Inflammatory macrophage treated with lipopolysaccharide for 4 hours (primary cell): ENCODE data around the gene AUTS2.

ENCODE experiments used
- DNase-seq: peaks from one replicate; pipeline ENCODE4 v3.0.0-alpha.2; 2020

AUTS2 gene

DNA sequence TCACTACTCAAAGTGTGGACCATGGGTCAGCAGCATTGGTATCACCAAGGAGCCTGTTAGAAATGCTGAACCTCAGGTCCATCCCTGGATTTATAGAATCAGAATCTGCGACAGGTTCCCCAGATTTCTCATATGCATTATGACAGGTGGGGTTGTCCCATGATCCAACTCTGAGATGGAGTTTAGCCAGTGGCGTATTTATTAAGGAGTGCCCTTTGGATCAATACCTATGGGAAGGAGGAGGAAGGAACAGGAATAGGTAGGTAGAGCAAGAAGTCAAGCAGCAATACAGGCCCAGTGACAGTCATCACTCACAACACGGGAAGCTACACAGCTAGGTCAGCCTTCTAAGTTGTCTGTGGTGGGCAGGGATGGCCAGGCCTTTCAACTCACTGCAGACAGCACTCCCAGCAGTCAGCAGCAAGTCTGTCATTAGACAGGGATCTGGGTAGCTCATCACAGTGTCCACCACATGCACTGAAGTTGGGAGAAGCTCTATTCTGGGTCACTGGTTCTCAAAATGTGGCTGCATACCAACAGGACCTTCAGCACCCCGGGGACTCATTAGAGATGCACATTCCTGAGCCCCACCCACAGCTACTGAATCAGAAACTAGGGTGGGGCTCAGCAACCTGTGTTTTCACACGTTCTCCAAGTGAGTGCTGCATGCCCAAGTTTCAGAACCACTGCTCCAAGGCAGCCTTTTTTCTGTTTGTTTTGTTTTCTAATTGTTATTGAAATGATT is 1001.3 kb downstream of the AUTS2 start:
- DNase-seq, result no peak

DNA sequence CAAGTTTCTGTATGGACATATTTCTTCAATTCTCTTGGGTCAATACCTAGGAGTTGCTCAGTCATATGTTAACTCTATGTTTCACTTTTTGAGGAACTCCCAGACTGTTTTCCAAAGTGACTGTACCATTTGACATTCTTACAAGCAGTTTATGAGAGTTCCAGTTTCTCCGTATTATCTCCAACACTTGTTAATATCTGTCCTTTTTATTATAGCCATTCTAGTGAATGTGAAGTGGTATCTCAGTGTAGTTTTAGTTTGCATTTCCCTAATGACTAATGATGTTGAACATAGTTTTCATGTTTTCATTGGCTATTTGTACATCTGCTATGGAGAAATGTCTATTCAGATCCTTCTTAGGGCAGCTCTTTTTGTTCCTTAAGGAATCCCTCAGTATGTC is 1002.7 kb downstream of the AUTS2 start:
- no peak for DNase-seq

DNA sequence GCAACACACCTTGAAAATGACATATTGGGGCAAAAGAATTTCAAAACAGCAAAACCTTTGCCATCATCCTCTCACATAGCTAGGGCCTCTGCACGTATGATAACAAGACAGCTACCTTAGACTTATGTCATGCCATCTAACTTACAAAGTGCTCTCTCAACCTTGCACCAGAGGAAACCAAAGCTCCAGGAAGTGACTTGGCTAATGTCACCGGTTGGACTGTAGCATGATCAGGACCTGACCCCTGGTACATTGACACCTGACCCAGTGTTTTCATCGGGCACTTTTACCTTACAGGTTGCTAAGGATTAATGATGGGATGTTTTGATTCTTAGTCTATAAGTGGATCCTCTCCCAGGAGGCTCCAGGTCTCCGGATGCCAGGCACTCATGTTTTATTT is 1003.8 kb downstream of the AUTS2 start:
- DNase-seq, result no peak

DNA sequence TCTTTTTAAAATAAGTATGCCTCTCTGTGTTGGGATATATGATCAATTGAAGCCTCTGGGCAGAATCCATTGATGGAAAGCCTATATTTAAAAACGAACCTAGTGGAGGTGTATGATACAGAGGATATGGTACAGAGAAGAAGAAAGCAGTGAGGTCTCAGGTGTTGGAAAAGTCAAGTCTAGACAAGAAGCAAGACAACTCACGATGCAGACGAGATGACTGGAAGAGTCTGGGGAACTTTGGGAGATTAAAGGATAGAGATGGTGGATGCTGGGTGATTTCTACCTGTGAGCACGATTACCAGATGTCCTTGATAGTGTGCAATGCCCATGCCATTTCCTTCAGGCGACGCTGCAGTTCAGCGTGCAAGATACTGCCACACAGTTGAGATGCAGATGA is 1009.0 kb downstream of the AUTS2 start:
- DNase-seq, result no peak

DNA sequence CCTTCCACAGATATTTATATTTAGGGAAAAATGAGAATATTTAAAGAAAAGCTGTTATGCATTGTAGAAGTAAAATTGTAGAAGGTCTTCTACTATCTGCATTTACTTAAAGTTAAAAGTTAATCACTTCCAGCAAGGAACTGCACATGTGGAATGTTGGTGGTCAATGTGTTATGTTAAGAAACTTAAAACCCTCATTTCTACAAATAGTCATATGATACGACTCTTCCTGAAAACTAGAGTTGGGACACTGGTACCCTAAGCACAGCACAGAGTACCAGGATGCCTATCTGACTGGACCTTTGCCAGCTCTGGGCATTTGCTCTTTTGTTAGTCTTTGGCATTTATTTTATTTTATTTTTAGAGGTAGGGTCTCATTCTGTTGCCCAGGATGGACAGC is 1009.5 kb downstream of the AUTS2 start:
- no peak for DNase-seq

DNA sequence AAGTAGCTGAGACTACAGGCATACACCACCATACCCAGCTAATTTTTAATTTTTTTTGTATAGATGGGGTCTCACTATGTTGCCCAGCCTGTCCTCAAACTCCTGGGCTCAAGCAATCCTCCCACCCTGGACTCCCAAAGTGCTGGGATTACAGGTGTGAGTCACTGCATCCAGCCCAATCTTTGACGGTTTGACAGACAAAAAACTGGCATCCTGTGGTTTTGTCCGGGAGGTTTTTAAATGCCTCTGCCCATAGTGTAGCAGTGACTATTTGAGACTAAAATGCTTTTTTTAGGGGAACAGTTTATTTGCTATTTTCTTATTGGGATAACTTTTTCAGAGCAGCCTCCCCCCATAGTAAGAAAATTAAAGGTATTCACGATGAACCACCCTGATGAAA is 1010.0 kb downstream of the AUTS2 start:
- DNase-seq, result no peak

DNA sequence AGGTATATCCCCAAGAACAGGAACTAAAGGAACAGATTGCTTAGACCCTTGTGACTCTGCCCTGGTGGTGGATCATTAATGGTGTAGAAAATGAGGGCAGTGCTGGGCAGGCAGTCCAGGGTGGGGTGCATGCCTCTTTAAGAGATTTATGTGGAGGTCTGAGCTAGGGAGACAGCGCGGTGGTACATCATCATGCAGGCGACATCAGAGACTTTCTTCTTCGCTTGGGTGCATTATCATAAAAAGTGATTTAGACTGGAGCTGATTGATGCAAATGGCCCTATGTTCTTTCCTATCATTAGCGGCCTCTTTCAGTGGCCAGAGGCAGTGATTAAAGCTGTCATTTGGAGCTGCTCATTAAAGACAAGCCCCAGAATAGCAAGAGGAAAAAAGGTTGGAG is 1014.5 kb downstream of the AUTS2 start:
- no peak for DNase-seq

DNA sequence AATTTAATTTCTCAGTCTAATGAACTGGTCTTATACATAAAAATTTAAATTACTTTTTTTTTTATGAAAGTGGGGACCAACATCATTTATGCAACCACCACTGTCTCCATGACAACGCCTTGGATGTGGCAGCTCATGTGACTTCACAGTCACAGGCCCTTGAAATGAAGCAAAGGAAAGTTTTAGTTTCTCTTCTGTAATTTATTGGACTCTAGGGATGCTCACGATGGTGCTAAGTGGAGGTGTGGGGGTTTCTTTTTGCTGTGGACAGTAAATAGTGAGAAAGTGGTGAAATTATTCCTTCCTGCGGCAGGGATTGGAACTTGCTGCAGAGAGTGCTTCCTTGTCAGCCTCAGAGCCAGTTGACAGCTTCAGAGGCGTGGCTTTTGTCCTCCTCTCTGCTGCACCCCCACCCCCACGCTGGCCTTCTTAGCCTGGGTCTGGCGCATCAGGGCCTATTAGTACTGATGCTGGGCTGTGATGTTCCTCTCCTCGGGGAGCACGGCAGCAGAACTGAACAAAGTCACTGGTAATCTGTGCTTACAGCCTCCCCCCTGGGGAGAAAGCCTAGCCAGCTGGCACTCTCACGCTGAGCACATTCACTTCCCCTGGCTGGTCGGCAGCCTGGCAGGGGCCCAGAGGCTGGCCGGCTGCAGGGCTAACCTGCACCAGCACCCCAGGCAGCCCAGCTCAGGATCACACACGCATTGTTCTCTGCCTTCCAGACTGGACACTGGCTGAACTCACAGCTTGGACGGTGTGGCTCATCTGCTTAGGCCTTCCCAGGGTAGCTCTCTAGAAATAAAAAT is 1016.2 kb downstream of the AUTS2 start:
- DNase-seq, result peak; percentile 0

DNA sequence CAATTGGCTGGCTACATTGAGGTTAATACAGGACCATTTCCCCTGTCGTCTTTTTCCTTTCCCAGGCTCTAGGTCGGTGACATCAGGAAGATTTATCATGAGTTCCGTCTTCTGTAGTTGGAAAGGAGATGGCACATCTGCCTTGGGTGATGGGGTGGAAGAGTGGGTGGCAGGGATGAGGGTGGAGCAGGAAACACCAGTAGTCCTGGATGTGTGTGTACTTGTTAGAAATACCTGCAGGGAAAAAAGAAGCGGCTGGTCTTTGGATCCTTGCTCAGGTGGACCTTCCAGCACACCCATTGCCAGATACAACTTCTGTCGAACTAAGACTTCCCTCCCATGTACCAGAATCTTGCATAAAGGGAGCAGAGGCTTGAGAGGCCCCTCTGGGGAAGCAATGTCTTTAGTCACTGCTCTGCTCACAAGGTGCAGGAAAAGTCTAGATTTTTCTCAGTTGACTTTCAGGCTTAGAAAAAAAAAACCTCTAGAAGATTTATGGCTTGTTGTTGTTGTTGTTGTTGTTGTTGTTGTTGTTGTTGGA is 1016.9 kb downstream of the AUTS2 start:
- DNase-seq, result no peak

DNA sequence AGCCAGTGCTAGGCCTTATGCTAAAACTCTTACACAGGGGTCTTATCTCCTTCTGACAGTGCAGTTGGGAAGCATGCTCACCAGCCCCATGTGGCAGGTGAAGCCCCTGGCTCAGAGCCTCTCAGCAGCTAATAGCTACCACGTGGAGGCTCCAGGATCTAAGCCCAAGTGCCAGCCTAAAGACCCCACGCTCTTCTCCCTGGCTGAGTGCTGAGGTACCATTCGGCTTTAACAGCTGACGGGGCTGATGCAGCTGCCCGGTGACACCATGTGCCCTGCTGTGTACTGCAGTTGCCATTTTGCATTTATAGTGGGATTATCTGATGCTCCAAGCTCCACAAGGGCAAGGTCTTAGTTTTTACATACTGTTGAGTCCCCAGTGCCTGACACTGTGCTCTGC is 1017.9 kb downstream of the AUTS2 start:
- DNase-seq, result no peak

DNA sequence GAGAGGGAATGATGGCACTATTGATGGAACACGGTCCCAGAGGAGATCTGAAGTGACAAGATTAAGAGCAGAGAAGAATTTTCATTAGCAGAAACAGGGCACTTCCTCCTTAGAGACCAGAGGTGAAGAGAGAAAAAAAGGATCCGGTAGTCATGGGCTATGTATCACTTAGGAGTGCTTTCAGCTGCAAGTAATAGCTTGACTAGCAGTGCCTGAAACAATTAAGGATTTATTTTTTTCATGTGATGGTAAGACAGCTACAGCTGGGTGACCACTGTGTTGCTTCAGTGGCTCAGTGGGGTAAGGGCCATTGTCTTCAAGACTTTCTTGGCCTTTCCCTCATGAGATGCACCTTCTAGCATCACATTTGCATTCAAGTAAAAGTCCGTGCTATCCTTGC is 1018.5 kb downstream of the AUTS2 start:
- DNase-seq, result no peak

DNA sequence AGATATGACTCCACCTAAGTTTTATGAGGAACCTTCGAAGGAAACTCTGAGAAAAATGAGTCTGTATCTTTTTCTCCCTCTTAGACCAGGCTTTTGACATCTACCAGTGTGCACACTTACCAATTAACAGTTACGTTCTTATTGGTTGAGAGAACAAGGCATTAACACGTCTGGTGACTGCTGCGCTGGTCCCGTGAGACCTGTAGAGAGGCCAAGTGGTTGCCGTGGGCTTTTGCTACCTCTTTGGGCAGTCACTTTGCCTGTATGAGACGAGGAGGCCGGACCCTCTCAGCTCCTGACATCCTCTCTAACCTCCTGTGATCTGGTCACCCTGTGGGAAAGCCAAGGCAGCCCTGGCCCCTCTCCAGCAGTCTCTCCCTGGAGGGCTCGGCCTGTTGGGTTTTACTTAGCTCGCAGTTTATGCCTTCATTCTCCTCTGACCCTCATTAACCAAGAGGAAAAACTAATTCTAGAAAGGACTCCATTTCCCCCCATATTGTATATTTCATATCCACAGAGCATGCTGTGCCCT is 1019.8 kb downstream of the AUTS2 start:
- no peak for DNase-seq

DNA sequence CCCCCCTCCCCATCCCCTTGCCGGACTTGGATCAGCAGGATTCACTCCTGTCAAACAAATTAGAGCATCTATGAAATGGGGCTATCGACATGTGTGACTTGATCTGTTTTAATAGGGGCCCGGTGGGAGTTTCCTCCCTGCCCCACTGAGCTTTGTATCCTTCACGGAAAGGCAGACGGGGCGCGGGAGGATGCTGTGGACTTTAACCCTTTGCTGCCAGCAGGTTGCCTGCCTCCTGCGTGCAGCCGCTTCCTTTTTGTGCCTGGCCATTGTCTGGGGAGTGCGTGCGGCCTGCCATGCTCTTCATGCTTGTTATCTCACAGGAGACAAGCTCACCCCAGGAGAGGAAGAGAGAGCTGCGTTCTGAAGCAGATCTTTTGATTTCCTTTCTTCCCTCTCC is 1020.9 kb downstream of the AUTS2 start:
- DNase-seq, result no peak

DNA sequence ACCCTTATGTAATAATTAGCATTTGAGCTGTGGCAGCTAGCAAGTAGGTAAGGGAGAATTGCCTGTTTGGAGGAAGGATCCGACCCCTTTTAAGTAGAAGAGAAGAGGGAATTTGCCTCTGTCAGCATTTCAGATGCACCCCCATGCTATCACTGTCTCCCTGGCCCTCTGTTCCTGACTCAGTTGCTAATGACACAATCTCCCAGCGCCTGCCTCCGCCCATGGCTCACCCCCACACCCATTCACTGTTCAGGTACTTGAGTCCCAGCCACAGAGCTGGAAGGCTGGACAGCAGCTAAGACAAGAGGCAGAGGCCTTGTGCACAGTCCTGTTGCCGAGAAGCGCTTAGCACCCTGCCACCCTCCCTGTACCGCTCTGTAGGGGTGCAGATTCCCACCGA is 1021.4 kb downstream of the AUTS2 start:
- no peak for DNase-seq

DNA sequence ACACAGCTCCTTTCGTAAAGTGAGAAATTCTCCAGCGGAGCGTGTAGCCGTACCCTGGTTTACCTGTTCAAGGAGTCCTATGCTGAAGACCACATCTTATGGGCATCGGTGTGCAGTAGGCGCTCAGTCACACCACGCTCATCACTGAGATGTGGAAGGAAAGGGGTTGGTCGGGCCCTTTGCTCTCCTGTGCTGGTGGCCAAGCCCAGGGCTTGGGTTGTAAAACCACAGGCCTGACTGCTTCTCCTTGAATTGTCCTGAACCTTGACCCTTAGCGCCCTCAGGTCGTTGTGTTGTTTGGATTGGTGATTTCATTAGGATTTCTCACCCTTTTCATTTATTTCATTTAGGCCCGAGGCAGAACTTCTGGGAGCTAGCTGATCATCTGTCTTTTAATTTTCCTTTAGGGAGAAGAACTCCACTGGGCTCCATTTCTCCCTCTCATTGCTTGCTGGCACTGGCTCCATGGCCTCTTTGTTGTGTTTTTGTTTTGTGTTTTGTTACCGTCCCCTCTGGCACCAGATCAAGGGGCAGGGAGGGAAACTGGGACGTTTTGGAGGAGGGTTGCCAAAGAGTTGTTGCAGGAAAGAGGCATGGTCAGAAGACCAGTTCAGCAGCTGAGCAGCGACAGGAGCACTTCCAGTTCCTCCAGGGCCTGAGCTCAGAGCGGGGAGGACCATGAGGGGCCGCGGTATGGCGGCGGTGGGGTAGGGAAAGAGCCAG is 1022.2 kb downstream of the AUTS2 start:
- no peak for DNase-seq

DNA sequence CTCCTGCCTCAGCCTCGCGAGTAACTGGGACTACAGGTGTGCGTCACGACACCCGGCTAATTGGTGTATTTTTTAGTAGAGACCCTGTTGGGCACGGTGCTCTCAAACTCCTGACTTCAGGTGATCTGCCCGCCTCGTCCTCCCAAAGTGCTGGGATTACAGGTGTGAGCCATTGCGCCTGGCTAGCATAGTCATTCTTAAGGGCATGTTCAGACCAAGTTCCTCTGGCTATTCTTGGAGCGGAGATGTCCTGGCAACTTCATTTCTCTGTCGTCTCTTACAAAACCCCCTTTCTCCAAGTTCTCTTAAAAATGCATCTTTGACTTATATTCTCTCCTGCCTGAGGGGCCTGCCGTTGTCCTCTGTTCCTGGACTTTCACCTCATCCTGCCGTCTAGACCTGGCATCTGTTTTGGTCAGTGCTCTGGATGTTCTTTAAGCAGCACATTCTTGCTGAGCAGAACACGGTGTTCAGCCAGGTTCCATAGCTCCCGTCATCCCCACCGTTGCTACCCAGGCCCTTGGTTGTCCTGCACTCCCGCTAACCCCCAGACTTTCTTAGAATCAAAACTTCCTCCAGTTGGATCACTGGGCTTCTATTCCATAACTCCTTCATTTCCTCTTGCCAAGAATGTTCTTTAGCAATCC is 1023.8 kb downstream of the AUTS2 start:
- no peak for DNase-seq

DNA sequence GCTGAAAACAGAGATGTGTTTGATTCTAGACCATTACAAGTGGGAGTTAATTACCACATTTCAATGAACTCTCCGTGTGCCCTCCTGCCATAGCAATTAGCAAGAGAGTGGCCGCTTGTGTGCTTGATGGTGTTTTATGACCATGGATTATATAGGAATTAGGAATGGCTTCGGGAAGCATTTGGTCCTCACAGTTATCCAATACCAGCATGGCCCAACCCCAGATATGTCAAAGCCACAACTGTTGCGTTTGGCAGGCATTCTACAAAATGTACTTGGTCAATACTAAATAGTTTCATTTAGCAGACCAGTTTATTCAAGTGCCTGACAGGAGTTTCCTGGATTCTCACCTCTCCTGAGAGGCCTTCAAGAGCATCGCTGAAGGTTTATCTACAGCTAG is 1024.7 kb downstream of the AUTS2 start:
- no peak for DNase-seq

DNA sequence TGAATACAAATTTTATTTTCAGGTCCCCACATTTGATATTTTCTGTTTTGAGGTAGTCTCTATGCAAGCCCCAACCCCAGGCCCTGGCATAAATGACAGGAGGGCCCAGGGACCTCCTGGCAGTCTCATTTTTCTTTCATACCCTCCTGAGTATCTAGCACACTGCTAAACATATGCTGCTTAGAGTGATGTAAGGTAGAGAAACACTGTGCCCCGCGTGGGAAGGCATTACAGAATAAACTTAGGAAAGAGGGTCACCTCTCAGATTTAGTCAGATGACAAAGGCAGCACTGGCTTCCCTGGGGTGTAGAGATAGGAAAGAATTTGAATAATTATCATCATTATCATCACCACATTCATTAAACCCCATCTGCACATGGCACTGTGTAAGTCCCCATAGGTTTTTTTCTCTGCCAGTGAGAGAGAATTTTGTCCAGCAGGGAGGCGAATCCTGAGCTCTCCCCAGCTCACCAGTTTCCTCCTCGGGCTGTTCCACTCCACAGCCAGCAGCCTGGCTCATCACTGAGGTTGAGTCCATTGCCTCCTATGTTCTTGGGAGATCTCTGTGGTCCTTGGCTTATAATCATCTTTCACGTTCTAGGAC is 1026.3 kb downstream of the AUTS2 start:
- DNase-seq, result no peak

DNA sequence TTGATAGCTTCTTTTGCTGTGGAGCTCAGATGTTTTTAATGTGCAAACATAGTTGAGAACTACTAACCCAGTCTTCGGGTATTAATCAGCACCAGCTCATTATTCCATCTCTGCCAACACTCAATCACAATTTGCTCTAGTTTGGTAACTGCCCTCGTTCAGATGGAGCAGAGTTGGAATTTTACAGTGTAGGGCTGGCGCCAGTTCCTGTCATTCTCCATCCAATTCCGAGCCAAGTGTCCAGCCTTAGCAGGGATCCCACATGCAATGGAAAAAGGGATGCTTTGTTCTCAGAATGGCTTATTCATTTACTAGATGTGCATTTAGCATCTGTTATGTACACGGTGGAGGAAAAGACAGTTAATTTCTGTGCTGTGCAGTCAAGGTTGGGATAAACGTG is 1029.2 kb downstream of the AUTS2 start:
- no peak for DNase-seq

DNA sequence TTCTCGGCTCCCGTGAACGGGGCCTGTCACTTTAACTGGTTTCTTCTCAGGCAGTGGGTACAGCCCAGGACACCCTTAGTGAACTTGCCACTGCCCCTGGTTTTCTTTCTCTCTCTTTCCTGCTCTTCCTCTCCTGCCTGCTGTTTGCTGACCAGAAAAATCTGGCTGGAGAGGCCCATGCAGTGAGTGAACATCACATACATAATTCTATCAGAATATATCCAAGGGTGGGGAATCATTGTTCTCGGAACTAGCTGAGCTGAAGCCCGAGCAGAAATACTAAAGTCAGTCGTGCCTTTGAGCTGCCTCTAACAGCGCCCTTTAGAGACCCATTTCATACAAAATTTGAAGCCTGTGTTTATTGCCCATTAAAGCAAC is 1032.2 kb downstream of the AUTS2 start:
- no peak for DNase-seq

DNA sequence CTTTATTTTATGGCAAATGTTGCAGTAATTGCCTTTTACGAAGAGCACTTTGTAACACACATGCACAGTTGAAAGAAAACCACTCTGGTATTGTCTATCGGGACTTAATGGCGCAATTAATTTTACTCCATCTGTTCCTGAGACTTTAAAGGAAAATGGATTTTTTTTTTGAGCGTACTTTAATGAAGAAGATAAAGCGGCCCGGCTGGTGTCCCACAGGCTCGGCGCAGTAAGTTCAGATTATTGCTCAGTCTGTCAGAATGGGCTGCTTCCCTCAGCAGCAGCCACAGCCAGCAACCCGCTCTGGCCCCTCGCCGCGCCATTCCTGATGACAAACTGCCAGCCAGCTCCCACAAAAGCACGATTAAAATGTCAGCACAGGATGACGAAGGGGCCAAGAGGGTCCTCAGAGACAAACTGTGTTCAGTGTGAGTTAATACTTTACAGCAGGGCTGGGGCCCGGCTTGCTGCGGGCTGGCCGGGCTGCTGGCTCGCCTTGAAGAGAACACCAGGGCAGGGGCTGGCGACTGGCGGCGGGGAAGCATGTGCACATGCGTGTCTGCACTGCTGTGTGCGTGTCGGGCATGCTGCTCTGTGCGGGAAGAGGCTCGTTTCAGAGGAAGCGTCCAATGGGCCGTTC is 1032.7 kb downstream of the AUTS2 start:
- DNase-seq, result no peak

DNA sequence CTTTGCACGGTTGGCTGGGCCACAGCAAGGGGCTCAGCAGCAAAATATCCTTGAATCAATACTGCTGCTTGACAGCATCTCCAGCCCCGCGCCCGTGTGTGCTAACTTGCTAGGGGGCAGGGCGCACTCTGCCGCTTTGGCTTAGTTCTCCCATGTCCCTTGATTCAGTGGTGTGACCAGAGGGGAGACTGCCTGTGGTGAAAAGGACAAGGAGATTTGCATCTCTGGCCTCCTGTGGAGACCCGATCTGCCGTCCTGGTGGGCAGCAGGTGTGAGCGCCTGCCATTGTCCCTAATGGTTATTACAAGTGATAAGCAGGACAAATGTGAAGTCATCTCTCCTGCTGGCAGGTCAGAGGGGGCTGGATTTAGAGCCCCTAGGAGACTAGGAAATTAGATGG is 1033.4 kb downstream of the AUTS2 start:
- no peak for DNase-seq
